Measurements from ENCODE around the gene F2RL1.
A peak's percentile ranks its signal among the peaks of the same experiment; 100 is the strongest.
"Not testable (repeated sequence)": the region's sequence is repeated elsewhere in the genome, so short reads cannot be mapped to it uniquely, and the experiment has no call there.

F2RL1 gene

GRCh38 chr5:76838481-76839261 is 19.8 kb downstream of the F2RL1 start:
- Histone ChIP-seq H3K27ac (no peak overlapping the region), H3K4me3 (no peak overlapping the region)

GRCh38 chr5:76841361-76841760 is 22.5 kb downstream of the F2RL1 start:
- H3K4me3 ChIP-seq = no peak overlapping the region
- no peak overlapping the region for H3K27ac ChIP-seq

GRCh38 chr5:76845890-76846289 is 27.1 kb downstream of the F2RL1 start:
- no peak overlapping the region for H3K4me3 ChIP-seq
- no peak overlapping the region for H3K27ac ChIP-seq

- Histone ChIP-seq H3K4me3 (no peak within 1 kb of the TSS), H3K27ac (peak within 1 kb of the TSS in 8 of 21 experiments; percentile 9 to 69 (median 34))
Measured at GRCh38 chr5:76849419-76850291, 30.8 kb downstream of the F2RL1 start, which contains the start of gene S100Z. TSS of gene S100Z (plus strand) at chr5:76850014. CDS start at chr5:76875360, 25,346 bp downstream.

GRCh38 chr5:76850543-76851145 is 31.8 kb downstream of the F2RL1 start:
- Histone ChIP-seq H3K27ac (peak overlapping the region in 8 of 21 experiments; percentile 9 to 69 (median 34)), H3K4me3 (no peak overlapping the region)

GRCh38 chr5:76851728-76852369 is 33.0 kb downstream of the F2RL1 start:
- H3K4me3 ChIP-seq = no peak overlapping the region
- H3K27ac ChIP-seq = peak overlapping the region in 6 of 21 experiments; percentile 3 to 69 (median 46)

GRCh38 chr5:76852772-76853171 is 33.9 kb downstream of the F2RL1 start:
- peak overlapping the region in 2 of 21 experiments; percentile 15 to 69 for H3K27ac ChIP-seq
- no peak overlapping the region for H3K4me3 ChIP-seq

- H3K27ac ChIP-seq = peak overlapping the region in 1 of 21 experiments; percentile 34
- not testable (repeated sequence) for H3K4me3 ChIP-seq
Measured at GRCh38 chr5:76853741-76854140, 34.9 kb downstream of the F2RL1 start.

GRCh38 chr5:76854644-76855043 is 35.8 kb downstream of the F2RL1 start:
- no peak overlapping the region for H3K4me3 ChIP-seq
- peak overlapping the region in 1 of 21 experiments; percentile 78 for H3K27ac ChIP-seq

GRCh38 chr5:76855501-76855900 is 36.7 kb downstream of the F2RL1 start:
- peak overlapping the region in 10 of 21 experiments; percentile 2 to 78 (median 56) for H3K27ac ChIP-seq
- H3K4me3 ChIP-seq = not testable (repeated sequence)

GRCh38 chr5:76855961-76856360 is 37.1 kb downstream of the F2RL1 start:
- Histone ChIP-seq H3K4me3 (no peak overlapping the region), H3K27ac (peak overlapping the region in 13 of 21 experiments; percentile 5 to 78 (median 60))

- peak overlapping the region in 10 of 21 experiments; percentile 5 to 78 (median 62) for H3K27ac ChIP-seq
- not testable (repeated sequence) for H3K4me3 ChIP-seq
Measured at GRCh38 chr5:76856800-76857199, 38.0 kb downstream of the F2RL1 start.

GRCh38 chr5:76859591-76860247 is 40.9 kb downstream of the F2RL1 start:
- Histone ChIP-seq H3K4me3 (no peak overlapping the region), H3K27ac (no peak overlapping the region)

GRCh38 chr5:76861612-76862011 is 42.8 kb downstream of the F2RL1 start:
- Histone ChIP-seq H3K27ac (no peak overlapping the region), H3K4me3 (no peak overlapping the region)

GRCh38 chr5:76863001-76863400 is 44.2 kb downstream of the F2RL1 start:
- Histone ChIP-seq H3K4me3 (no peak overlapping the region), H3K27ac (no peak overlapping the region)

GRCh38 chr5:76866503-76866902 is 47.7 kb downstream of the F2RL1 start:
- Histone ChIP-seq H3K4me3 (no peak overlapping the region), H3K27ac (no peak overlapping the region)

- H3K27ac ChIP-seq = no peak overlapping the region
- H3K4me3 ChIP-seq = no peak overlapping the region
Measured at GRCh38 chr5:76867038-76867437, 48.2 kb downstream of the F2RL1 start.

- no peak overlapping the region for H3K4me3 ChIP-seq
- no peak overlapping the region for H3K27ac ChIP-seq
Measured at GRCh38 chr5:76867827-76868693, 49.2 kb downstream of the F2RL1 start.

Measured in skin epidermis (tissue), 12 donors.